ENCODE measurements around the gene NR3C1. TPM values are rescaled to one million over a fixed set of nuclear protein-coding genes. Genes with fewer than 3 reads are reported as not detected.

The NR3C1 gene
- polyA plus RNA-seq, 1 donor from 2014 or later, result 2.3 TPM

GRCh38 chr5:143309661-143310431, 93.6 kb downstream of the NR3C1 start:
- Histone ChIP-seq H3K27ac (ENCODE audit: low read length) (no peak overlapping the region), H2AFZ (ENCODE audit: low read depth, low read length) (no peak overlapping the region), H3K4me3 (ENCODE audit: low read length) (no peak overlapping the region), H3K4me2 (ENCODE audit: low read length) (no peak overlapping the region), H3F3A (ENCODE audit: insufficient read depth, low read length, poor library complexity, severe bottlenecking) (no peaks in the 10 kb centered on the region), H3K36me3 (ENCODE audit: insufficient read depth, low read length) (no peaks in the 10 kb centered on the region), H3K9ac (ENCODE audit: low read length) (no peak overlapping the region), H3K27me3 (ENCODE audit: insufficient read depth, low read depth, low read length) (no peaks in the 10 kb centered on the region), H3K9me2 (ENCODE audit: insufficient read depth, low read length) (no peaks in the 10 kb centered on the region), H3K9me3 (ENCODE audit: low read length) (no peaks in the 10 kb centered on the region), H3K79me2 (replicated peaks; ENCODE audit: insufficient read depth, low read length) (no peaks in the 10 kb centered on the region), H4K20me1 (ENCODE audit: insufficient read depth) (no peaks in the 10 kb centered on the region)
- TF ChIP-seq EZH2 (IDR thresholded peaks at IDR 0.05; ENCODE audit: borderline replicate concordance, insufficient read depth, low read length, poor library complexity, severe bottlenecking) (no peak), EP300 (conservative IDR thresholded peaks at IDR 0.05; ENCODE audit: poor library complexity, severe bottlenecking) (no peak), TAF1 (IDR thresholded peaks at IDR 0.05; ENCODE audit: low read depth) (no peak), RAD21 (conservative IDR thresholded peaks at IDR 0.05) (no peak), POLR2AphosphoS5 (IDR thresholded peaks at IDR 0.05) (no peak), MXI1 (conservative IDR thresholded peaks at IDR 0.05; ENCODE audit: poor library complexity, severe bottlenecking) (no peak), REST (IDR thresholded peaks at IDR 0.05; ENCODE audit: borderline replicate concordance) (no peak), SMC3 (conservative IDR thresholded peaks at IDR 0.05; ENCODE audit: poor library complexity) (no peak), CTCF (IDR thresholded peaks at IDR 0.05; ENCODE audit: poor library complexity, severe bottlenecking) (no peak)

GRCh38 chr5:143308731-143309130, 94.8 kb downstream of the NR3C1 start:
- Histone ChIP-seq H3K9ac (ENCODE audit: low read length) (no peak overlapping the region), H3K27me3 (ENCODE audit: insufficient read depth, low read depth, low read length) (no peaks in the 10 kb centered on the region), H3K36me3 (ENCODE audit: insufficient read depth, low read length) (no peaks in the 10 kb centered on the region), H3F3A (ENCODE audit: insufficient read depth, low read length, poor library complexity, severe bottlenecking) (no peaks in the 10 kb centered on the region), H3K4me3 (ENCODE audit: low read length) (no peak overlapping the region), H3K27ac (ENCODE audit: low read length) (no peak overlapping the region), H3K4me2 (ENCODE audit: low read length) (no peak overlapping the region), H2AFZ (ENCODE audit: low read depth, low read length) (no peak overlapping the region), H4K20me1 (ENCODE audit: insufficient read depth) (no peaks in the 10 kb centered on the region), H3K9me2 (ENCODE audit: insufficient read depth, low read length) (no peaks in the 10 kb centered on the region), H3K79me2 (replicated peaks; ENCODE audit: insufficient read depth, low read length) (no peaks in the 10 kb centered on the region), H3K9me3 (ENCODE audit: low read length) (no peaks in the 10 kb centered on the region)
- TF ChIP-seq EZH2 (IDR thresholded peaks at IDR 0.05; ENCODE audit: borderline replicate concordance, insufficient read depth, low read length, poor library complexity, severe bottlenecking), result no peak
- TF ChIP-seq SMC3 (conservative IDR thresholded peaks at IDR 0.05; ENCODE audit: poor library complexity), result no peak
- TF ChIP-seq TAF1 (IDR thresholded peaks at IDR 0.05; ENCODE audit: low read depth), result no peak
- TF ChIP-seq MXI1 (conservative IDR thresholded peaks at IDR 0.05; ENCODE audit: poor library complexity, severe bottlenecking), result no peak
- no peak for TF ChIP-seq POLR2AphosphoS5 (IDR thresholded peaks at IDR 0.05)
- no peak for TF ChIP-seq REST (IDR thresholded peaks at IDR 0.05; ENCODE audit: borderline replicate concordance)
- TF ChIP-seq EP300 (conservative IDR thresholded peaks at IDR 0.05; ENCODE audit: poor library complexity, severe bottlenecking), result no peak
- no peak for TF ChIP-seq CTCF (IDR thresholded peaks at IDR 0.05; ENCODE audit: poor library complexity, severe bottlenecking)
- TF ChIP-seq RAD21 (conservative IDR thresholded peaks at IDR 0.05), result no peak

Data from neural cell (in vitro differentiated cells).